T47D (cell line): ENCODE results near the gene ASCL3.
"Not testable (repeated sequence)": the region's sequence is repeated elsewhere in the genome, so short reads cannot be mapped to it uniquely, and the experiment has no call there.

Source experiments
- DNase-seq, 2 experiments: peaks; one replicate each; pipeline versions ENCODE4 v3.0.0 to v3.0.0-alpha.2; 2011 to 2012; ENCODE audit warnings: low read depth in 1 of 2, low spot score in 1 of 2
- JUND ChIP-seq: IDR thresholded peaks from 2 replicates; pipeline ENCODE4 v1.6.1; 2012; ENCODE audit warnings: low read depth
- in situ Hi-C: cut with HindIII; loops from 2 replicates; pipeline ENCODE4 v1.10.0; 2016; ENCODE audit warnings: low sequenced_read_pairs, low pct_unique_long_range_greater_than_20kb

ASCL3 gene

DNA sequence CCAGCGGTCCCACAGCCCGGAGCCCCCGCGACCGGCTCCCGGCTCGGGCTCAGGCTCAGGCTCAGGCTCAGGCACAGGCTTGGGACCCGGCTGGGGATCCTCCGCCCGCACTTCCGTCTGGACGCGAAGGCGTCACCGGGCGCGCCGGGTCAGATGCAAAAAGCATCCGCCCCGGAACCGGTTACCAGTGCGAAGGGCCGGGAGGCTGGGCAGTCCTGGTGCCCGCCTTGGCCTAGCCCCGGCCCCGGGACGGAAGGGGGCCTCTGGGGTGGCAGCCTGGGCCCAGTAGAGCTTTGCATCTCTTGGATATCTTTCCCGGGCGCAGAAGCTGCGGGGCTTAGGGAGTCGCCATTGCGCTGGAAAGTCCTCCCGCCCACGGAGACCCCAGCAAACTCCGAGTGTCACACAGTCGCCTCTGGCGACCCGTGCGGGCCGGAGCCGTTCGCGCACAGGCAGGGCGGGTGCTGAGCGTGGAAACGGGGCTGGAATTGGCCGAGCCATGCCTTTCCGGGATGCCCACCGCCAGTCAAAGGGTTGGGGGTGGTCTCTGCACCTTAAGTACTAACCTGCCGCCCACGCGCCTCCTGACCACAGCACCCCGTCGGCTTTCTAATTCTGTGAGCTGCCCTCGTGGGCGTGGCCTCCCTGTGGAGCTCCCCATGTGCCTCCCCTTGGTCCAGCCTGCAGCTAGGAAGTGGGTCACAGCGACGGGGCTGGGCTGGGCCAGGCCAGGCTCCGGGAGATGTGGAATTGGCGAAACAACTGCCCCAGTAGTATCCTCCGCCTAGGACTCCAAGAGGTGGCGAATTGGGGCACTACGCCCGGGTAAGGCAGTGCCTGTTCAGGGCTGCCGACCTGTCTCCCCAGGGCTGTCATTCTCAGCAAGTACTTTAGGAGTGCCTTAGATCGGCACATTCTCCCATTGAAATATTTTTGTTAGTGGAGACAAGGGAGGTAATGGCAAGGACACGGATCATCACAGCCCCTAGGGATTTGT lies 21.8 kb upstream of the ASCL3 start, which contains the start of gene TMEM9B:
Gene TMEM9B, minus strand, starts transcription at position 119 of the 997 bp plus-strand sequence. CDS start 129 bp downstream, outside the sequence.
- in situ Hi-C loops: no loop called here
- DNase-seq: peak; percentile 64 to 88
- TF ChIP-seq JUND: no peak

- in situ Hi-C loops: no loop called here
- DNase-seq: peak; percentile 67 to 82
- no peak for TF ChIP-seq JUND
These were observed 20.9 kb upstream of the ASCL3 start for GRCh38 chr11:8963569-8964323.

- no peak for TF ChIP-seq JUND
- DNase-seq: no peak
- in situ Hi-C loops: no loop called here
These were observed 20.0 kb upstream of the ASCL3 start for GRCh38 chr11:8962841-8963240.

DNA sequence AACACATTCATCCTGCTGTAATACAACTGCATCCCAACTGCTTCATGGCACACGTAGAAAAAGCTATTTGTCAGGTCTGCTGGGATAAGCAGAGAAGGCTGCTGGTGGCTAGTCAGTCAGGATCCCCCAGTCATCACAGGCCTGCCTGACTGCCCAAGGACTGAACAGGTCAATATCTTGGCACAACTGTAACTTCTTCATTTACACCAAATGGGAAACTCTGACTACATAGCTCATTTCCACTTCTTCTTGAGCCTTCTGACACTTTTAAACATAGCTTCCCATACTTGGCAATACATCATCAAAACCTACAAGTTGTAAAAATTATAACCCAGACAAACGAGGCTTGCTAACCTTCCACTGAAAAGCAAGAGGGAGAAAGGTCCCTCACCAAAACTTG lies 18.6 kb upstream of the ASCL3 start:
- in situ Hi-C loops: no loop called here
- TF ChIP-seq JUND: no peak
- no peak for DNase-seq

DNA sequence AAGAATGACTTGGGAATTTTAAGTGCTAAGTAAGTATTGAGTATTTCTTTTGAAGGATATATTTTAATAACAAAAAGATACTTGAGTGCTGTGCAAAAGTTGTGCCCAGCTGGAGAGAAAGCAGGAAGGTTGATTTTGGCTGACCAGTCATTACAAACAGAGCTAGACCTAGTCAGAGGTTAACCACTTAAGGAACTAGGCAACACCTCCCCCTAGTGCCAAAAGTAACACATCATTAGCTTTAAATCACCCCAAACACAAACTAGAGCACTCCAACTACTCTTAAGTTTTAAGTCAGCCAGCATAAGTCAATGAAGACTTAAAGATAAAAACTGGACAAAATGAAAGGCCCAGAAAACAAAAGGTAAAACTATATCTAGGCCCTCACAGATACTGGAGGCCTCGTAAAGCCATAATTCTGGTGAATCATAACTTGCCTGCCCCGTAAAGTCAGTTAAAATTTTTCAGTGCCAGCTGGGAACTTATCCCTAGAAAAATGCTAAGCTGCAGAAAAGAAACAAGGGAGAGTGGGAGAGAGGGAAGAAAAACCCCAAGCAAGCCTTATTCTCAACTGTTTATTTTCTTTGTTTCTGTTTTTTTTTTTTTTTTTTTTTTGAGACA lies 16.8 kb upstream of the ASCL3 start:
- TF ChIP-seq JUND: no peak
- in situ Hi-C loops: no loop called here
- peak; percentile 38 to 84 for DNase-seq

DNA sequence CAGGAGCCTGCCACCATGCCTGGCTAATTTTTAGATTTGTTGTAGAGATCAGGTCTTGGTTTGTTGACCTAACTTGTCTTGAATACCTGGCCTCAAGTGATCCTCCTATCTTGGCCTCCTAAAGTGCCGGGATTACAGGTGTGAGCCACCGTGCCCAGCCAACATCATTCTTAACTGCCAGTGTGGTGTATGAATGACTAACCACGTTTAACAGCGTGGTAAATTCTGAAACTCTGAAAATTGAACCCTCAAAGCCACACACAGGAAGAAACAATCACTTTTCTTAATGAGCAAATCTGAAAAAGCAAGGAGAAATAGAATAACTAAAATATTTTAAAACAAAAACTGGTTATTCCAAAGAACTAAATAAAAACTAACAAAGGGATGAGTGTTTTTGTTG lies 14.0 kb upstream of the ASCL3 start:
- no peak for TF ChIP-seq JUND
- no peak for DNase-seq
- in situ Hi-C loops: no loop called here

DNA sequence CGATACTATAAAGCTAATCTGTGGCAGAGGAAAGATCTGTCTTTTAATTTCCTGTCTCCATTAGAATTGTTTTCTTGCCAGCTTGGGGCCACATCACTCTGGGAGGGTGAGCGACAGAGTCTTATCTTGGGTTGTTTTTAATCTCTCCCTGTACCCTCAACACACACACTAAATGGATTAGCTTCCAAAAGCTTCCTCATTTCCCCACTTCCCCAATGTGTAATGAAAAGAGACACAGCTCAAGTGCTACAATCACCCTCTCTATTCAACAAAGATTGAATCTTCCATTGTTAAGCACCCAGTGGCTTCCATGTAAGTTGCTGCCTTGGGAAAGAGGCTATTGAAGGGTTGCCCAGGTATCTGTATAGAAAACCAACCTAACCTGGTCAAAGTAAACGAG lies 6.1 kb upstream of the ASCL3 start:
- no peak for DNase-seq
- in situ Hi-C loops: no loop called here
- TF ChIP-seq JUND: no peak

GRCh38 chr11:8947230-8947943 lies 4.6 kb upstream of the ASCL3 start:
- DNase-seq: no peak
- TF ChIP-seq JUND: no peak
- in situ Hi-C loops: no loop called here

- TF ChIP-seq JUND: no peak
- in situ Hi-C loops: no loop called here
- DNase-seq: no peak
These were observed 1.3 kb downstream of the ASCL3 start for GRCh38 chr11:8941341-8942103.

DNA sequence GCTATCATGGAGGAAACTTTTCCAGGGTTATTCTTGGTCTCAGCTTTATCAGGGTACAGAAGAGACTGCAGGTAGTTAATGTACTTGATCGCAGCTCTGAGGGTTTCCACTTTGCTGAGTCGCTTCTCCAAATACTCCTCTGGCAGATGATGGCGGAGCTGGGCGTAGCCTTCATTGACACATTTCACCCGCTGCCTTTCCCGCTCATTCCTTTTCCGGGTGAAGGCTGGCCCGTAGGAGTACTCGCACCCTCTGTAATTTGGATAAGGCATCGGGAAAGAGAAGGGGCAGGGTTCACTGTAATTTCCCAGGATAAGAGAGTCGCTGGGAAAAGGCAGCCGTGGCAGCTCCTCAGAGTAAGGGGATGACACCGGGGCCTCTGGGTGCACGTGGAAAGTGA lies 5.2 kb downstream of the ASCL3 start:
- DNase-seq: no peak
- no peak for TF ChIP-seq JUND
- in situ Hi-C loops: no loop called here

DNA sequence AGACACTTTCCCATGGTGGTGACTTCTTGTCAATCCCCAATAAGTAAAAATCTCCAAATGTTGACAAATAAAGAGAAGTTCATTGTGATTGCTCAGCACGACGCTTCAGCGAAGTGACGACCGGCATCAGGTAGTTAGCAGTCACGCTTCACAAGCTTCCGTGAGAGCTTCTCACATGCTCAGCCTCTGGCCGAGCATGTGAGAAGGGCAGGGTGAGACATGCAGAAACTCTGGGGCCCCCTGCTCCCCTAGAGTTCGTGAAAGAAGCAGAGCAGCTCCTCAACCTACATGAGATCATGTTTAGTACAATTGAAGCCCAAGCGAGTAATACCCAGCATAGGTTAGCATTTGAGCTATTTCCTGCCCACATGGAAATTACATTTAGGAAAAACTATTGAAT lies 5.7 kb downstream of the ASCL3 start:
- TF ChIP-seq JUND: no peak
- in situ Hi-C loops: no loop called here
- no peak for DNase-seq

GRCh38 chr11:8935789-8936188 lies 7.0 kb downstream of the ASCL3 start:
- DNase-seq, in situ Hi-C loops: not testable (repeated sequence)
